Anterior cingulate cortex (tissue), 58 donors: ENCODE measurements around the gene EPPIN.
"Not testable (repeated sequence)": the region's sequence is repeated elsewhere in the genome, so short reads cannot be mapped to it uniquely, and the experiment has no call there.

Source experiments
- DNase-seq, 58 donors: peaks; one replicate each; lab custom pipeline; 2025; lab: John Stamatoyannopoulos, UW

Gene EPPIN

GRCh38 chr20:45547206-45547770 is at the start of gene EPPIN:
Gene EPPIN, minus strand, starts transcription at chr20:45547401. Its CDS starts 44 bp downstream, at chr20:45547357.
- DNase-seq = no peak

GRCh38 chr20:45595235-45595634 is 48.0 kb upstream of the EPPIN start:
- DNase-seq = no peak

GRCh38 chr20:45593498-45593897 is 46.3 kb upstream of the EPPIN start:
- no peak for DNase-seq

DNA sequence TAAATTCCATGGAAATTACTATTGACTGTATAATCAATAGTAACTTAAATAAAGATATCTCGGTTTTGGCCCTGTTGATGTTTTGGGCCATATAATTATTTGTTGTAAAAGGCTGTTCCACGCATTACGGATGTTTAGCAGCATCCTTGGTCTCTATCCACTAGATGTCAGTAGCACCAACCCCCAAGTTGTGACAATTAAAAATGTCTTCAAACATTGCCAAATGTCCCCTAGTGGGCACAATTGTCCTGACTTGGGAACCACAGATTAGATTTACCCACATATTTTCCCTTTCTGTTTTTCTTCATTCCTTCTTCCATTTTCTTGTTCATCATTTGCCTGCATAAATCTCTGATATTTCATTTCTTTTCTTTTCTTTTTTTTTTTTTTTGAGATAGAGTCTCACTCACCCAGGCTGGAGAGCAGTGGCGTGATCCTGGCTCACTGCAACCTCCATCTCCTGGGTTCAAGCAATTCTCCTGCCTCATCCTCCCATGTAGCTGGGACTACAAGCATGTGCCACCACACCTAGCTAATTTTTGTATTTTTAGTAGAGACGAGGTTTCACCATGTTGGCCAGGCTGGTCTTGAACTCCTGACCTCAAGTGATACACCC is 45.5 kb upstream of the EPPIN start:
- DNase-seq = no peak

GRCh38 chr20:45589725-45590124 is 42.5 kb upstream of the EPPIN start:
- no peak for DNase-seq

DNA sequence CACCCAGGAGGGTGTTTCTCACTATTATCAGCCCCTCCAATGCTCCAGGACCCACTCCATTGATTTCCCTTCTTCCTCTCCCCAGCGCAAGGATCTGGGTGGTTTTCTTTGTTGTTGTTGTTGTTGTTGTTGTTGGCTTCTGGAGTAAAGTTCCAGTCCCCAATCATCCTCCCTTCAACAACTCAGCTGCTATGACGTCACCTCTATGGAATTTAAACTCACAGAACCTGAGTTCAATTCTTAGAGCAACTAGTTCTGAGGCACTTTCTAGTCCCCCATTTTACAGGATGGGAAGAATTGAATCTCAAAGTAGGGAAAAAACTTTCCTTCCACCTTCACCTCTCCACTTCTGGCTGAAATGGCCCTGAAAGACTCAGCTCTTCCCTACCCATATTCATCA is 41.6 kb upstream of the EPPIN start:
- DNase-seq = no peak

- DNase-seq = not testable (repeated sequence)
These were observed 38.8 kb upstream of the EPPIN start for GRCh38 chr20:45585986-45586385.

- DNase-seq = not testable (repeated sequence)
These were observed 37.1 kb upstream of the EPPIN start for GRCh38 chr20:45584294-45584693.

- no peak for DNase-seq
These were observed 36.3 kb upstream of the EPPIN start for GRCh38 chr20:45583502-45583901.

GRCh38 chr20:45581702-45582101 is 34.5 kb upstream of the EPPIN start:
- DNase-seq = no peak

DNA sequence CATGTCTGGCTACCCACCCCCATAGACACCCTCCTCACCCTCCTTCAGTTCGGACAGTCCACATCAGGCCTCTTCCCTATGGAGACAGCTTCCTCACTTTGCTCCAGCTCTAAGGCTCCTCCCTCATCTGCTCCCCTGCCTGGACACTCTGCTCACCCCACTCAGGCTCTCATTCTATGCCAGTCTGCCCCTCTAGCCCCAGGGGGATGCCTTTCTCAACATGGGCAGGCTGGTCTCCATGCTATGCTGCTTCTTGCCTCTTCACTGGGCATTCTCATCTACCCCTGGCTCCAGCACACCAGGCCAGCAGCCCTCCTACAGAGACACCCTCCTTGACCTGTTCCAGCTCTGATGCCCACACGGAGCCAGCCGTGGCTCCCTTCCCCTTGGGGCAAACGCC is 32.0 kb upstream of the EPPIN start, which contains the start of gene WFDC8:
TSS of gene WFDC8 (minus strand) at position 101 of the 400 bp plus-strand sequence. CDS start at position 64, 37 bp downstream.
- DNase-seq = no peak

GRCh38 chr20:45578231-45578630 is 31.0 kb upstream of the EPPIN start:
- DNase-seq = no peak

- no peak for DNase-seq
These were observed 29.8 kb upstream of the EPPIN start for GRCh38 chr20:45576995-45577394.

DNA sequence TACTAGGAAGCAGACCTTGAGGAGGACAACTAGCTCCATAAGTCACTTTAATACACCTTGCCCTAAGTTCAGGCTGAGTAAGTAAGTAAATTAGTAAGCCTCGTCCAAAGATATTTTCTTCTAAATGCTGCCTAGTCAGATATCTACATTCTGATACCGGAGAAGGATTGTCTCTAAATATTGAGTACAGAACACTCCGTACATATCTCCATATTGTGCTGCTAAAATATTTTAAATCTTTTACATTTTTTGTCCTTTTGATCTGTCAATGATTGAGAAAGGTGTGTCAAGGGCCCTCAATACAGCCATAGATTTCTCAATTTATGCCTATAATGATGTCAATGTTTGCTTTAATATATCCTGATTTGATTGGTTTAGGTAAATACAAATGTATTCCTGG is 28.7 kb upstream of the EPPIN start:
- no peak for DNase-seq

GRCh38 chr20:45569650-45570049 is 22.4 kb upstream of the EPPIN start:
- DNase-seq = not testable (repeated sequence)

DNA sequence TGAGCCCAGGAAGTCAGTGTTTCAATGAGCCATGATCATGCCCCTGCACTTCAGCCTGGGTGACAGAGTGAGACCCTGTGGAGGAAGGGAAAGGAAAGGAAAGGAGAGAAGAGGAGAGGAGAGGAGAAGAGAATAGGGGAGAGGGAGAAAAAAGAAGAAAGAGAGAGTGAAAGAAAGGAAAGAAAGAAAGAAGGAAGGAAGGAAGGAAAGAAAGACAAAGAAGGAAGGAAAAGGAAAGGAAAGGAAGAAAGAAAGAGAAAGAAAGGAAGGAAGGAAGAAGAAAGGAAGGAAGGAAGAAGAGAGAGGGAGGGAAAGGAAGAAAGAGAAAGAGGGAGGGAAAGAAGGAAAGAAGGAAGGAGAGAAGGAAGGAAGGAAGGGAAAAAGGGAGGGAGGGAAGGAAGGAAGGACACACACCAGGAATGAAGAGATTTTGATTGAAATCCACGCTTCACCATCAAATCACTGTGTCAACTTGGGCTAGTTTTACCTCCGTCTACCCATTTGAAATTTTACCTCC is 17.6 kb upstream of the EPPIN start:
- no peak for DNase-seq

DNA sequence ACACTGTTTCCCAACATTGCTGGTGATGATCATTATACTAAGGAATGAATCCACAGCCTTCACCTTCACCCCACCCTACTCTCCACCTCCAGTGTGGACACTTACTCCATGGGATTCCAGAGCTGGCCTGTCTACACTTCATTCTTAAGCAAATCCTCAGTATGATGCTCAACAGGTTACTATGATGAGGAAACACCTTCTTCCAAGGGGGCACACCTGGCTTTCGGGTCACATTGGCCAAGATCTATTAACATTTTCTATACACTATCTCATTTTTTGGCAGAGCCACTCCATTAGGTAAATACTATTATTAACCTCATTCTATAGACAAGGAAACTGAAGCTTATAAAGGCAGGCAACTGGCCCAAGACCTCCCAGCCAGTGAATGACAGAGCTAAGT is 8.0 kb upstream of the EPPIN start:
- no peak for DNase-seq

- DNase-seq = no peak
These were observed 5.3 kb upstream of the EPPIN start for GRCh38 chr20:45552456-45552855.

DNA sequence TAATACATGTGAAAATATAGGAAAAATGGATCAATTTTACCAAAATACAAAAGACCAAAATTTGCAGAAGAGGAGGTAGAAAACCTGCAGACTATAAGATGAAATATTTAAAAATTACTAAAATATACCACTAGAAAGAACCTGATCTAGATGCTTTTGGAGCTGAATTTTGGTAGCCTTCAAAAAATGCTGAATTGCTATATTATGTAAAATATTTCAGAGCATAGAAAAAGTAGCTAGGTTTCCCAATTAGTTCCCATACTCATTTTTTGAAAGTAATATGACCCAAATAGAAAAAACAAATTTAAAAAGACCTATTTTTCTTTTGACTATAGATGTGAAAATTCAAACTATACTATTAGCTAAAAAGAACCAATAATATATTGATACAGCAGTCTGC is 3.6 kb upstream of the EPPIN start:
- DNase-seq = no peak

DNA sequence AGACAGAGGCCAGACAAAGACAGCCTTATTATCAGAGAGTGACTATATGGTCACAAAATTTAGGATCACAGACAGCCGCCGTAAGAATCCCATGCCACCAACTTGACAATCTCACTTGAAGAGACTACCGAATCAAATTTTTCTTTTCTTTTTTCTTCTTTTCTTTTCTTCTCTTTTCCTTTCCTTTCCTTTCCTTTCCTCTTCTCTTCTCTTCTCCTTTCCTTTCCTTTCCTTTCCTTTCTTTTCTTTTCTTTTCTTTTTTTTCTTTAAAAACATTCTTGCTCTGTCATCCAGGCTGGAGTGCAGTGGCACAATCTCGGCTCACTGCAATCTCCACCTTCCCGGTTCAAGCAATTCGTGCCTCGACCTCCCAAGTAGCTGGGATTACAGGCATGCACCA is 1.2 kb upstream of the EPPIN start:
- no peak for DNase-seq

- DNase-seq = peak in 1 of 58 donors; percentile 25
These were observed 1.3 kb downstream of the EPPIN start for GRCh38 chr20:45545754-45546453.

- DNase-seq = no peak
These were observed 1.9 kb downstream of the EPPIN start for GRCh38 chr20:45545351-45545750.
